Lower leg skin (tissue), 3 donors: ENCODE data around the gene LGI4.
"Not testable (repeated sequence)": the region's sequence is repeated elsewhere in the genome, so short reads cannot be mapped to it uniquely, and the experiment has no call there.

Source experiments
- CTCF ChIP-seq, 3 donors: fragments of 450-650 bp; IDR thresholded peaks; one replicate each; pipeline ENCODE4 v1.5.1; 2016; ENCODE audit warnings: antibody characterized with exemption in 3 of 3, mild to moderate bottlenecking in 3 of 3, moderate library complexity in 2 of 3
- POLR2A ChIP-seq, 2 donors: fragments of 450-650 bp; IDR thresholded peaks; one replicate each; pipeline ENCODE4 v1.6.1; 2016 to 2017; ENCODE audit warnings: antibody characterized with exemption in 2 of 2, mild to moderate bottlenecking in 1 of 2, moderate library complexity in 1 of 2

GRCh38 chr19:35101949-35102348, 32.9 kb downstream of the LGI4 start:
- TF ChIP-seq POLR2A, CTCF (IDR thresholded peaks at IDR 0.05): not testable (repeated sequence)
